B cell (primary cell): ENCODE measurements around the gene ULK1.

Experiments
- CTCF ChIP-seq: fragments of 200-600 bp; IDR thresholded peaks from one replicate; pipeline ENCODE4 v1.8.0; 2022; ENCODE audit warnings: antibody characterized with exemption, mild to moderate bottlenecking
- EZH2 ChIP-seq: IDR thresholded peaks from 2 replicates; pipeline ENCODE4 v1.6.1; 2012; ENCODE audit warnings: borderline replicate concordance, low read depth, mild to moderate bottlenecking, moderate library complexity, low read length; ENCODE audit not compliant: insufficient read depth, poor library complexity, severe bottlenecking

- TF ChIP-seq EZH2 = no peak
- TF ChIP-seq CTCF = no peak
Measured at GRCh38 chr12:131847456-131847855, 47.0 kb upstream of the ULK1 start.
